ENCODE results near the gene ERVH48-1.
A peak's percentile ranks its signal among the peaks of the same experiment; 100 is the strongest.

DNA sequence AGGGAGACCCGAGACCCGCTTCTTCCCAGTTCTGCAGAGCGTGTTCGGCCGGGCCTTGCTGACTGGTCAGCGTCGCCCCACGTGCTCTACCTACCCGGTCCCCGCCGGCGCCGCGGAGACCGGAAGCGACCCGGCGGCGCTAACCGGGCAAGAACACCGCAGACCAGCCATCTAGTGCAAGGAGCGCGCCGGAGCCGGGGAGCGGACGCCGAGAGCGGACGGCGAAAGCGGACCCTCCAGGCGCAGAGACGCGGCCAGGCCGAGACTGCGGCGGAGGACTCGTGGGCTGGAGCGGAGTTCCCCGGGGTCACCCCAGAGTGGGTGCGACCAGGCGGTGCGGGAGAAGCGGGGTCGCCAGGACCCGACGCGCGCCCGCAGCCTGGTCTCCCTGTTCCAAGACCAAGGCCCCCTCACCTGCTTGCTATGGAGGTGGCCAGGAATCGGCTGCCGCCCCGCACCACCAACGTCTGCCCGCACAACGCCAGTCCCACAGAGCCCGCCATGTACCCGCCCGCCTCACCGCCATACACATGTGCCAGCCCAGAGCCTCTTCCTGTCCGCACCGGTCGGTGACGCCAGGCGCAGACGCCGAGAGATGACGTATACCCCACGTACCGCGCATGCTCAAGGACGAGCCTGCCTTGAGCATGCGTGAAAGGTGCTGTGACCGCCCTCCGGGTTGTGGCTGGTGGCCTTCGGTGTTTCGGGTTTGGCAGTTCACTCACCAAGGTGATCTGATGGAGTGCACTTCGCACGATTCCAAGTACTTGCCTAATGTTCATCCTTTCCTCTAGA, 46.2 kb downstream of the ERVH48-1 start, which contains the start of gene WDR4:
- TF ChIP-seq E2F6 (IDR thresholded peaks at IDR 0.05) (no peak; the same call in none of the 2 replicates), RAD21 (IDR thresholded peaks at IDR 0.05 in 1 of 2, conservative IDR thresholded peaks at IDR 0.05 in 1 of 2; ENCODE audit: low read depth in 2 of 2, low read length in 2 of 2) (no peak), TAF1 (IDR thresholded peaks at IDR 0.05; ENCODE audit: low read depth, low read length) (peak; percentile 98), CTCF (IDR thresholded peaks at IDR 0.05; ENCODE audit: control extremely low read depth in 1 of 3, insufficient read depth in 1 of 3, low read depth in 1 of 3, low read length in 3 of 3) (no peak), SAP30 (IDR thresholded peaks at IDR 0.05; ENCODE audit: insufficient read depth, insufficient replicate concordance, low read length) (peak; percentile 72), POLR2AphosphoS5 (IDR thresholded peaks at IDR 0.05; ENCODE audit: low read depth, low read length) (peak; percentile 99), KDM1A (IDR thresholded peaks at IDR 0.05; ENCODE audit: borderline replicate concordance, low read length) (no peak), NRF1 (IDR thresholded peaks at IDR 0.05; ENCODE audit: low read depth, low read length) (peak; percentile 98), YY1 (IDR thresholded peaks at IDR 0.05; ENCODE audit: low read depth, low read length) (peak; percentile 74; the same call in 1 of the 2 replicates), ZNF274 (IDR thresholded peaks at IDR 0.05; ENCODE audit: borderline replicate concordance, extremely low read depth, low read length) (no peak), GABPA (IDR thresholded peaks at IDR 0.05; ENCODE audit: borderline replicate concordance, insufficient read depth, low read length) (peak; percentile 81; the same call in 1 of the 2 replicates), EP300 (IDR thresholded peaks at IDR 0.05; ENCODE audit: borderline replicate concordance in 1 of 2, low read depth in 2 of 2, low read length in 2 of 2) (no peak; a peak in 1 of 3 replicates)
